T1000 (cell line): ENCODE data around the gene TMEM154.

Experiments
- DNase-seq: peaks from one replicate; lab custom pipeline; 2025; ENCODE audit warnings: mixed read lengths; lab: John Stamatoyannopoulos, UW

TMEM154 gene

GRCh38 chr4:152591876-152592275 is 87.9 kb downstream of the TMEM154 start:
- DNase-seq, result no peak

DNA sequence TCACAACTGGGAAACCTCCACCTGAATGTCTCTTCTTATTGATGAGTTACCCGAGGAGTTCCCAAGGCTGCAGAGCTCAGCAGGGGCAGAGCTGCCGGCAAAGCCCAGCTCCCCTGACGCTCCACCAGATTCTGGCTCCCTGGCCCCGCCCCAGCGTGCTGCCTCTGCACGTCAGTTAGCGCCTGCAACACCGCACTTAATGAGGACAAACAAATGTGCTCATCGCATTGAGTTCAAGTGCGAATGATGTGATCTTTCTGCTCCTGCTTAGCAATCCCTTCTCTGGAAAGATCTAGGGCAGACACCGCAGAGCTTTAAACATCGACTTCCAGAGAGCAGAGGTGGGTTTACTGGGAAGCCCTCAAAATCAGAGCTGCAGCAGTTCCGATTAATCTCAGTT is 88.4 kb downstream of the TMEM154 start:
- no peak for DNase-seq

GRCh38 chr4:152590179-152591031 is 89.4 kb downstream of the TMEM154 start:
- DNase-seq, result peak; percentile 66

- DNase-seq, result no peak
Measured at GRCh38 chr4:152588869-152589268, 90.9 kb downstream of the TMEM154 start.

- DNase-seq, result no peak
Measured at GRCh38 chr4:152587127-152587526, 92.7 kb downstream of the TMEM154 start.

- DNase-seq, result no peak
Measured at GRCh38 chr4:152586668-152587067, 93.1 kb downstream of the TMEM154 start.

DNA sequence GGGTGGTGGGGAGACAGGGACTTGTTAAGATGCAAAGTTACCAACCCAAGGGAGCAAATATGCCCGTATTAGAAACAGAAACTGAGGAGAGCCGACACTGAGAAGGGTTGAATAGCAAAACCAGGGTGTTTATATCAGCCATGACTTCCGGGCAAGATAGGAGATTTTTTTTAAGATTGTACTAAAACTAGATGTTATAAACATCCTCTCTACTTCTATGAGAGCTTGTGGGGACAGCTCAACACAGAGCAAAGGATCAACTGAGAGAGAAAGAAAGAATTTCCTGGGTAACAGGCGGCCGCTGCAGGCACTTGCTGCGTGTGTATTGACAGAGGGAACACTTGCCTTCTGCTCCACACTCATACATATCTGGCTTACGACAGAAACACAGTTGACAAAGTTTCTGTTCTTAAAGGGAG is 94.8 kb downstream of the TMEM154 start:
- no peak for DNase-seq

GRCh38 chr4:152581536-152582160 is 98.1 kb downstream of the TMEM154 start:
- DNase-seq, result no peak

DNA sequence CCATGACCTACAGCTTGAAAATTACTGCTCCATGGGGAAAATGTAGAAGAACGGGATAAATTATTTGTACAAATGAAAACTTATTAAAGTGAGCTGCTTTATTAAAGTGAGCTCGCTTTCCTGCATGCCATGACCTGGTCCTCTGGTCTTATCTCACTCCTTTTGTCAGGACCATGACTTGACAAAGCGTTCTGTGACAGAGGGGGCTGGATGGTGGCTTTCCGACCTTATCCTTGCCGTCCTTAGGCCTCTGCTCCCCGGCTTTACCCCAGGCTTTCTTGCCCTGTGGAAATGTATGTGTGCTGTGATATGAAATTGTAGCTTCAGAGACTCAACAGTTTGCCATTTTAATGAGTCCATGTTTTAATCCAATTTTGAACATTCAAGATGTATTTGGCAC is 99.9 kb downstream of the TMEM154 start:
- DNase-seq, result no peak

DNA sequence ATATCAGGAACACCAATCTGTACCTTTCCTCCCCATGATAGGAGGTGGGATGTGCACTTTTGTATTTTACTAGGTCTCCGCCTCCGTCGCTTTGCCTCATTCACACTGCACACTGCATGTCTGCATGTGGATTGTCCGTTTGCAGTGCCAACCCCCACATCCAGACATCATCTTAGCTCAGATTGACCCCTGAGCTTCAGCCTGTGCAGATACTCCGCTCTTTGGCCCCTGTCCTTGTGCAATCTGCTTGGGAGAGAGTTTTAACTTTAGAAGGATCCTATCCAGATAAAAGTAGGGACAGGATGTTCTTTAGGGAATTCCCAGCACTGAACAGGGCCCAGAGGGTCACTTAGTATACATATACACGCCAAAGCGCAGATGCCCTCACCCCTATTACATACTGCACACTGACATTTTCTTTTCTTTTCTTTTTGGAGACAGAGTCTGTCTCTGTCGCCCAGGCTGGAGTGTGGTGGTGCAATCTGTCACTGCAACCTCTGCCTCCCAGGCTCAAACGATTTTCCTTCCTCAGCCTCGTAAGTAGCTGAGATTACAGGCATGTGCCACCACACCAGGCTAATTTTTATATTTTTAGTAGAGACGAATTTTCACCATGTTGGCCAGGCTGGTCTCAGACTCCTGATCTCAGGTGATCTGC is 100.6 kb downstream of the TMEM154 start:
- DNase-seq, result no peak

DNA sequence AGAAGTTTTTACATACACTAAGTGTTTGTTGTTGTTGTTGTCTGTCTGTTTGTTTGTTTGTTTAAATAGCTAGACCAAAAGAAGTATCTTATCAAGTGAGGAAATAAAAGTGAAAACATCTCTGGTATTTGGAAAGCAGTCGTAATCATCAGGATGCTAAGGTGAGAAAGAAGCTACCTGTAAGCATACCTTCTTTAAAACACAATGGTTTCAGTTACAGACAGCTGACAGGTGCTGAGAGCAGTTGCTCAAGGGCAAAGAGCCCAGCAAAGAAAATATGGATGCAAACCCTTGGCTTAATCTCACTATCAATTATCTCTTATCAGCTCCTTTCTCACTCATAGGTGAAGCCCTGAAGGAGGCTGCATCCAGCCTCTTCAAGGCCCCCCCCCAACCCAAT is 101.1 kb downstream of the TMEM154 start:
- no peak for DNase-seq

DNA sequence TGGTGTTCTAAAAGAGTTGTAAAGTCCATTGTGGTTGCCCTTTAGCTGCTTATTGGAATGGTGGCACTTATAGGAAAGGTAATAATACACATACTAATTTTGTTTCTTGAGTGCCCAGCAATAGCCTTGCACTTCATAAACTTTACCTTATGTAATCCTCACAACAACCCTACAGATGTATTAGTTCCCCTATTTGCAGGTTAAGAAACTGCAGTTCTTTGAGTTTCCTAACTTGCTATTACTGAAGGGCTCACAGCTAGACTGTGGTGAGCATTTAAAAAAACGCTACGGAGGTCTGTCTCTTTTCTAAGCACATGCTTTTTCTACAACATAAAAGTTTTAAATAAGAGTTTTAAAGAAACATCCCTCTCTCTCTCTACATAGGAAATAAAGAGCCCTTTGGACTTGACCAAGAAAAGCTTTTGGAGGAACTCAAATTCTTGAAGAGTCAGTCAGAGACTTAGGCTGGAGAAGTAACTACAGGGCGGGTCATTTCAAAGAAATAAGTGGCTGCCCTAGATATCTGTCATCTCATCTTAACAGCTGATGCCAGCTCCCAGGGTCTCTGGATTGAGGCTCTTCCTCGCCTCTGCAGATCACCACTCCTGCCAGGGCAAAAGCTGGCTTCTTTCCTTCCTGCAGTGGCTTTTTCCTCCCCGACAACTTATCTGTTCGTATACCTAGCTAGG is 101.9 kb downstream of the TMEM154 start:
- no peak for DNase-seq

DNA sequence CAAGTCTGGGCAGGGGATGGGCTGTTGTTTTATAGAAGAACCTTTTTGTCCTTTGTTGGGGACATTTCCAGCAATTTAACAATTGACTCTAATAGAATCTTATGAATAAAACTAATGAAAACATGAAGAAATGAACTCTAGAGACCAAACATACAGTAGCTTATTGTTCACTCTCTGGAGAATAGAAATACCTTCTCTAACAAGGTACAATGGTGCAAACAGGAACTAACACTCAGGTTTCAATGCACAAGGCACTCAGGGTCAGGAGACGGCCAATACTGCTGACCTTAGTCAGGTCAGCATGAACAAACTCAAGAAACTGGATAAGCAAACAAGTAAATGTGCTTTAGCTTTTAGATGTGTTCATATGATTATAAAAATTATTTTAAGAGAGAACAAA is 104.3 kb downstream of the TMEM154 start:
- no peak for DNase-seq

GRCh38 chr4:152573861-152574260 is 105.9 kb downstream of the TMEM154 start:
- no peak for DNase-seq

DNA sequence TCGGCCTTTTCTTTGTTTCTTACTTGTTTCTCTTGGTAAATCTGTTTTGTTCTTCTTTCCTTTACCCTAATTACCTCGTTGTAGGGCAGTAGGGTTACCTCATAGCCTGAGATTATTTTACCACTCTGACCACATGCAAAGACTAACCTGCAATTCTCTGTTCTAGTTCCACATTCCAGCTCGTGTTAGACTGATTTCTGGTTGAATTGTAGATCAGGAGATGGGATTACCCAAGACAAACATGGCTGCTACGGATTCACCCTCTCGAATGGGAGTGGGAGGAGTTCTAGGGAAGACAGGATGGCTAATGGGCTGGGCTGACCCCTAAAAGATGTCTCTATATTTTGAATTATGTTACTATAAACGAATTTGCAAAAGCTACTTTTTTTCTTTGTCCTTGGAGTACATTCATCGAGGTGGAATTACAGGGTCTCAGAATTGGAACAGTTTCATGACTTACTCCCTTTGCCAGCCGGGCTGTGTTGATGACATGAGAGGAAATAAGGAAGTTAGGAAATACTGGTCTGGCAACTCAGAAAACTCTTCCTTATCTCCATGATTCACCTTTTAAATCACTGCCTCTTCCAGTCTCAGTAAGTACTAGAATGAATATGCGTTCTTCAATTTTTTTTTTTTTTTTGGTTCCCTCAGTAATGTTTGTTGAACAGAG is 107.2 kb downstream of the TMEM154 start:
- DNase-seq, result no peak

- DNase-seq, result no peak
Measured at GRCh38 chr4:152571770-152572169, 108.0 kb downstream of the TMEM154 start.

GRCh38 chr4:152571296-152571695 is 108.5 kb downstream of the TMEM154 start:
- DNase-seq, result no peak
